Measurements from ENCODE around the gene CLIC1. TPM values are rescaled to one million over a fixed set of nuclear protein-coding genes. Genes with fewer than 3 reads are reported as not detected.

CLIC1 gene
- total and polyA plus RNA-seq, 2 donors from 2014 or later = 456 to 489 TPM

GRCh38 chr6:31739639-31740396, 3.5 kb upstream of the CLIC1 start, which contains the start of gene MSH5:
MSH5 (plus strand) TSS chr6:31740005; CDS start chr6:31740467, 462 bp downstream.
- no peak for TF ChIP-seq CTCF (IDR thresholded peaks at IDR 0.05; ENCODE audit: borderline replicate concordance, extremely low read depth, insufficient read depth)
- peak within 1 kb of the TSS; percentile 74 to 93 (median 88) for H3K4me3 ChIP-seq (ENCODE audit: low read length in 3 of 3)
- peaks cover 0 to 2% (median 0%) of the 10 kb centered on the region in 3 donors for H3K36me3 ChIP-seq (ENCODE audit: control insufficient read depth in 2 of 3, insufficient read depth in 3 of 3, low read length in 3 of 3)
- no peaks in the 10 kb centered on the region for H3K9me3 ChIP-seq (ENCODE audit: control insufficient read depth in 2 of 3, insufficient read depth in 1 of 3, low read length in 3 of 3)
- FAIRE-seq (peak; percentile 76), DNase-seq (peak; percentile 98 to 100 (median 100))
- H3K9ac ChIP-seq (ENCODE audit: low read length in 3 of 3) = peak within 1 kb of the TSS; percentile 60 to 80 (median 78)
- H3K27ac ChIP-seq (ENCODE audit: low read depth in 2 of 2, low read length in 2 of 2) = peak within 1 kb of the TSS; percentile 92 to 93
- H3K4me1 ChIP-seq (ENCODE audit: control insufficient read depth in 2 of 3, insufficient read depth in 2 of 3, low read depth in 1 of 3, low read length in 3 of 3) = peaks cover 10 to 32% (median 27%) of the 10 kb centered on the region in 3 donors
- intact Hi-C loops (cut with DNase I) = no loop called here
- no peaks in the 10 kb centered on the region for H3K27me3 ChIP-seq (ENCODE audit: control insufficient read depth, insufficient read depth, low read length)

- intact Hi-C loops (cut with DNase I) = no loop called here
- H3K36me3 ChIP-seq (ENCODE audit: control insufficient read depth in 2 of 3, insufficient read depth in 3 of 3, low read length in 3 of 3) = peaks cover 0 to 7% (median 2%) of the 10 kb centered on the region in 3 donors
- FAIRE-seq (no peak), DNase-seq (peak; percentile 46 to 93 (median 78))
- peak overlapping the region; percentile 87 to 92 for H3K27ac ChIP-seq (ENCODE audit: low read depth in 2 of 2, low read length in 2 of 2)
- H3K4me1 ChIP-seq (ENCODE audit: control insufficient read depth in 2 of 3, insufficient read depth in 2 of 3, low read depth in 1 of 3, low read length in 3 of 3) = peaks cover 10 to 34% (median 32%) of the 10 kb centered on the region in 3 donors
- no peaks in the 10 kb centered on the region for H3K9me3 ChIP-seq (ENCODE audit: control insufficient read depth in 2 of 3, insufficient read depth in 1 of 3, low read length in 3 of 3)
- H3K27me3 ChIP-seq (ENCODE audit: control insufficient read depth, insufficient read depth, low read length) = no peaks in the 10 kb centered on the region
- no peak for TF ChIP-seq CTCF (IDR thresholded peaks at IDR 0.05; ENCODE audit: borderline replicate concordance, extremely low read depth, insufficient read depth)
- H3K9ac ChIP-seq (ENCODE audit: low read length in 3 of 3) = peak overlapping the region in 2 of 3 donors; percentile 31 to 62
- H3K4me3 ChIP-seq (ENCODE audit: low read length in 3 of 3) = peak overlapping the region; percentile 12 to 47 (median 35)
Measured at GRCh38 chr6:31737991-31738979, 2.0 kb upstream of the CLIC1 start.

GRCh38 chr6:31737315-31737990, 1.1 kb upstream of the CLIC1 start:
- peak overlapping the region in 1 of 3 donors; percentile 62 for H3K9ac ChIP-seq (ENCODE audit: low read length in 3 of 3)
- peak overlapping the region; percentile 87 to 92 for H3K27ac ChIP-seq (ENCODE audit: low read depth in 2 of 2, low read length in 2 of 2)
- peak; percentile 12 to 94 (median 92) for DNase-seq
- H3K9me3 ChIP-seq (ENCODE audit: control insufficient read depth in 2 of 3, insufficient read depth in 1 of 3, low read length in 3 of 3) = no peaks in the 10 kb centered on the region
- H3K27me3 ChIP-seq (ENCODE audit: control insufficient read depth, insufficient read depth, low read length) = no peaks in the 10 kb centered on the region
- no peak for TF ChIP-seq CTCF (IDR thresholded peaks at IDR 0.05; ENCODE audit: borderline replicate concordance, extremely low read depth, insufficient read depth)
- FAIRE-seq = no peak
- peaks cover 10 to 34% (median 32%) of the 10 kb centered on the region in 3 donors for H3K4me1 ChIP-seq (ENCODE audit: control insufficient read depth in 2 of 3, insufficient read depth in 2 of 3, low read depth in 1 of 3, low read length in 3 of 3)
- peak overlapping the region in 2 of 3 donors; percentile 12 to 47 for H3K4me3 ChIP-seq (ENCODE audit: low read length in 3 of 3)
- peaks cover 2 to 13% (median 4%) of the 10 kb centered on the region in 3 donors for H3K36me3 ChIP-seq (ENCODE audit: control insufficient read depth in 2 of 3, insufficient read depth in 3 of 3, low read length in 3 of 3)
- intact Hi-C loops (cut with DNase I) = no loop called here
